ENCODE measurements around the gene ST8SIA6. TPM values are rescaled to one million over a fixed set of nuclear protein-coding genes. Genes with fewer than 3 reads are reported as not detected.

Gene ST8SIA6
- total and polyA plus RNA-seq, 2 experiments from 2014 or later, result 0.79 TPM; not detected in 1

DNA sequence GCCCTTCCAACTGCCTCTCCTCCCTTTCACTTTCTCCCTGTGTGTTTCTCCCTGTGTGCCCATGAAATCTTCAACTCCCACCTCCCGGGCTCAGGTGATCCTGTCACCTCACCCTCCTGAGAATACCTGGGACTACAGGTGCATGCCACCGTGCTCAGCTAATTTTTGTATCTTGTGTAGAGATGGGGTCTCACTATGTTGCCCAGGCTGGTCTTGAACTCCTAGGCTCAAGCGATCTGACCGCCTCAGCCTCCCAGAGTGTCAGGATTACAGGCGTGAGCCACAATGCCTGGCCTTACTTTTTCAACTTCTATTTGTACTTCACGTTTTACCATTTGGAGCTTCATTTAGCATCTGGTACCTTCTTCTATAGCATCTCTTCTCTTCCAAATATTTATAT is 24.9 kb downstream of the ST8SIA6 start:
- Histone ChIP-seq H3K9me3 (ENCODE audit: low read depth) (no peaks in the 10 kb centered on the region), H3K36me3 (no peaks in the 10 kb centered on the region), H3K4me3 (no peak overlapping the region), H3K4me1 (ENCODE audit: low read depth) (no peaks in the 10 kb centered on the region), H3K27me3 (no peaks in the 10 kb centered on the region), H3K27ac (no peak overlapping the region)
- DNase-seq (ENCODE audit: low read depth in 1 of 2, low spot score in 1 of 2), result no peak
- TF ChIP-seq CTCF (IDR thresholded peaks at IDR 0.05; ENCODE audit: low read depth, low read length), result no peak

DNA sequence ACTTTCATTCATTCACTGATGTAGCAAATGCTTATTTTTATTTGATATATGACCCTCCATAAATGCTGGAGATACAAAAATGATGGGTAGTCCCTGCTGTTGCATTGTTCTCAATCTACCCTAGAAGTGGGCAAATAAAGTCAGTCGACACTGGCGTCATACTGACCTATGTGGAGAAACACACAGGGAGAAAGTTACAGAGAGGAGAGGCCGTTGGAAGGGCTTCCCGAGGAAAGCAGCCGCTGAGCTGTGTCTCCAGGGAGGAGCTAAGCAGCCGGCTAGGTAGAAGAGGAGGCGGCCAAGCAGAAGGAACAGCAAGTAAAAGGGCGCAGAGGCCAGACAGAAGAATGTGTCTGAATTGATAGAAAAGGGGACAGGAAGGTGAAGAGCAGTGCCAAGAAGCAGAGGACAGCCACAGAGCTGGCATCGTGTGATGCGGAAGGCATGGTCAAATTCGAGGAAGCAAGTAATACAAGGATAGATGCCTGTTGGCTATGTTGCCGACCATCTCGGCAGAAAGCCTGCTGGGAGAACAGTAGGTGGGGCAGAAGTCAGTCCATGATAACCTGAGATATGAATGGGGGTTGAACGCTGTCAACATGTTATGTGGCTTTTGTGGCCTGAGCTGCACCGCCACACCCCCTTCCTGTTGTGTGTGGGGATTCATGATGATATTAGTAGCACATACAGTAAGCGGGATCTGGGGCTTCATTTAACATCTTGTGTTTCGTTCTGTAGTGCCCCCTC is 25.9 kb downstream of the ST8SIA6 start:
- no peaks in the 10 kb centered on the region for H3K27me3 ChIP-seq
- no peaks in the 10 kb centered on the region for H3K36me3 ChIP-seq
- H3K9me3 ChIP-seq (ENCODE audit: low read depth), result no peaks in the 10 kb centered on the region
- no peak for TF ChIP-seq CTCF (IDR thresholded peaks at IDR 0.05; ENCODE audit: low read depth, low read length)
- DNase-seq (ENCODE audit: low read depth in 1 of 2, low spot score in 1 of 2), result no peak
- no peak overlapping the region for H3K27ac ChIP-seq
- no peak overlapping the region for H3K4me3 ChIP-seq
- H3K4me1 ChIP-seq (ENCODE audit: low read depth), result no peaks in the 10 kb centered on the region

- no peak overlapping the region for H3K4me3 ChIP-seq
- H3K27me3 ChIP-seq, result no peaks in the 10 kb centered on the region
These were observed 26.6 kb downstream of the ST8SIA6 start for GRCh38 chr10:17427666-17428350.

DNA sequence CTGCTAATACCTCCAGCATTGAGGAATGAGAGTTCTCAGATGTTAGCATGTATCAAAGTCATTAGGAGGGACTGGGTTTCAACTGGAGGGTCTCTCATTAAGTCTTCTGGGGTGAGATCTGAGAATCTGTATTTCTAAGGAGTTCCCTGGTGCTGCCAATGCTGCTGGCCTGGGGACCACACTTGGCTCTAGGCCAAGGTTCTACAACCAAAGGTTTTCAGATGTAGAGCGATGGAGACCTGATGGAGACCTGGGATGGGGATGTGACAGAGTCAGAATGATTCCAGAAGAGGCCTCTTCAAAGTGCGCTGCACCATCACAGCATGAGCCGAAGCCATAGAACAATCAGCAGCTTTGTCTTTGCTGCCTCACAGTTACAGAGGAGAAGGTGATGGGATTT is 27.2 kb downstream of the ST8SIA6 start:
- H3K4me3 ChIP-seq, result no peak overlapping the region
- no peaks in the 10 kb centered on the region for H3K27me3 ChIP-seq
- H3K36me3 ChIP-seq, result no peaks in the 10 kb centered on the region
- TF ChIP-seq CTCF (IDR thresholded peaks at IDR 0.05; ENCODE audit: low read depth, low read length), result no peak
- DNase-seq (ENCODE audit: low read depth in 1 of 2, low spot score in 1 of 2), result no peak
- H3K27ac ChIP-seq, result no peak overlapping the region
- H3K9me3 ChIP-seq (ENCODE audit: low read depth), result no peaks in the 10 kb centered on the region
- no peaks in the 10 kb centered on the region for H3K4me1 ChIP-seq (ENCODE audit: low read depth)

More at GRCh38 chr10:17427666-17428350, 26.6 kb downstream of the ST8SIA6 start:
- Histone ChIP-seq H3K4me1 (ENCODE audit: low read depth) (no peaks in the 10 kb centered on the region), H3K27ac (no peak overlapping the region), H3K36me3 (no peaks in the 10 kb centered on the region), H3K9me3 (ENCODE audit: low read depth) (no peaks in the 10 kb centered on the region)
- no peak for DNase-seq (ENCODE audit: low read depth in 1 of 2, low spot score in 1 of 2)
- TF ChIP-seq CTCF (IDR thresholded peaks at IDR 0.05; ENCODE audit: low read depth, low read length), result no peak

DNA sequence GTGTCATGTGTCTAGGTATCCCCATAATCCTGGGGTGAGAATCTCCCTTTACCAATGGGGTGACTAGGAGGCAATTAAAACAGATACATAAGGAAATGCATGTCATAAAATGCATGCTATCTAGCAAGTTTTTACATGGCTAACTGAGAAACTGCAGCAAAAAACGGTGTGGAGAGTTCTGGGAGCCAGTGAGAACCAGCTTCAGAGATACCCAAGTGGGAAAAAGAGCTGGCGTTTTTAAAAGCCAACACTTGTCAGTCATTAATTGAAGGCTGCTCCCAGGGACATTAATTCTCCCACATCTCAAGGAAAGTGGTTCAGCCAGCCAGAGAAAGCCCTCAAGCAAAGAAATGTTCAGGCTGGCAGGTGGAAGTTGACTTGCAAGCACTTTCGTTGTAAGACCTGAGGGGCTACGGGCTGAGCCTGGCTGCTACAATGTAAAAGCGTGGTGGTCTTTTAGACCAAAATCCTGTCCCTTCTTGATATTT is 28.1 kb downstream of the ST8SIA6 start:
- no peak for DNase-seq (ENCODE audit: low read depth in 1 of 2, low spot score in 1 of 2)
- Histone ChIP-seq H3K27ac (no peak overlapping the region), H3K9me3 (ENCODE audit: low read depth) (no peaks in the 10 kb centered on the region), H3K4me3 (no peak overlapping the region), H3K27me3 (no peaks in the 10 kb centered on the region), H3K4me1 (ENCODE audit: low read depth) (no peaks in the 10 kb centered on the region), H3K36me3 (no peaks in the 10 kb centered on the region)
- TF ChIP-seq CTCF (IDR thresholded peaks at IDR 0.05; ENCODE audit: low read depth, low read length), result no peak
